CD4-positive, alpha-beta T cell treated with Interleukin-12 subunit alpha and Interleukin-12 subunit beta, for 1 hour (primary cell): ENCODE measurements around the gene ADAMTSL1.

Experiments used
- DNase-seq: peaks from one replicate; pipeline ENCODE4 v3.0.0-alpha.2; 2020

ADAMTSL1 gene

DNA sequence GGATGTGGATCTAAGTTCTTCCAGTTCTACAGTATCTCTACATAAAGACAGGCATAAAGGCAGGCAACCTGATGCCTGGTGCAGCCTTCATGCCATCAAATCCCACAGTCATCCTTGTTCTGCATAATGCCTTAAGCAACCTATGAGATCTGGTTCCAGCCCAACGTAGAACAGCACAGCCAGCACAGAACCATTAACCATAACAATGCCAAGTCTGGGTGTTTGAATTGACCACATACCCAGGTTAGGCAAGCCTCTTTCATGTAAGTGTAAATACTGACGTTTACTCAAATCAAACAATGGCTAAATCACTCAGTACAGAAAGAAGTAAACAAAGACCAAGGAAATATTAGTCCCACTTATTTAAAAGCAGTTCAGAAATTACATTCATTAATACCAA, 195.0 kb downstream of the ADAMTSL1 start:
- no peak for DNase-seq

DNA sequence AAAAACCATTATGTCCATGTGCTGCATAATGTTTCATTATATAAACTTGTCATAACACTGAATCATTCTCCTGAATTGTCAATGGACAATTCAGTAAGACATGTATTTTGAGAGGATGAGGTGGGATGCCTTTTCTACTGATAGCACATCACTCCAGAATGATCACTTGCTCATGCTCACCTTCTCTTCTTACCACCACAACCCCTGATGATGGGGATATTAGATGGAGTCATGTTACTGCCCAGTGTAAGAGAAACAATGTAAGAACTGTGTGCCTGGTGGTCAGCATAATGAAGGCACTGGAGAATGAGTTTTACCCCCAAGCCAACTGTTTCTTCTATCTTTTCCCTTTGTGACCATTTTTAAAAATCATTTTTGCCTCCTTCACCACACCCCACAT, 198.8 kb downstream of the ADAMTSL1 start:
- DNase-seq, result no peak

DNA sequence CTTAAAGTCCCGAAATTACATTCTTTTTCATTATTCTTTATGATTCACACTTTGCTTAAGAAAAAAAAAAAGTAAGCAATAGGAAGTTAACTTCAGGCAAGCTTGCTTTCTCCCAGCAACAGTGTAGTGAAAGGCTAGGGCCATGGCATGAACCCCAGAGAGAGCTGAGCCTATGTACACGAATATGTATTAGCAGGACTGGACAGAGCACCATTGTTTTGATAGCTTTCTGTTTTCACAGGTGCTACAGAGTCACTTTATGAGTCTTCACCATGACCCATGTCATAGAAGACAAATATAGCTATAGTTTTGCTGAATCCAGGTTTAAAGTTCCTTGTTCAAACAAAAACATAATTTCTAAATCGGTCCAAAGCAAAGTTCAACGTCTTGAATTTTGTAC, 199.2 kb downstream of the ADAMTSL1 start:
- no peak for DNase-seq

DNA sequence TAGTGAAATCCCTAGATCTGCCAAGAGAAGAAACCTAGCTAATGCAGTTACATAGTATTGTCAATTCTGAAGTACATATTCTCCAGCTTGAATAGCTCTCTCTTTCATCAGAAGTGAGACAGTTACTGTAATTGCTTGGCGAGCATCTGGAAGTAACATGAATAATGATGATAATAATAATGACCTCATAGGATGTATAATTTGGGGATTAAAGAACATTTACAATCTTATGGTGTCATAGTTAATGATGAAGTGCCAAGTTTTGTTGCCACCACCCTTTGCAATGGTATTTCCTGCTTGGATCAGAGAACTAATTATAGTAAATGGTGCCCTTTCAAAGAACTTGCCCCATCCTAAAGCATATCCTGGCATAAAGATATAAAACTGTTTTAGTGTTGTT, 201.4 kb downstream of the ADAMTSL1 start:
- no peak for DNase-seq

DNA sequence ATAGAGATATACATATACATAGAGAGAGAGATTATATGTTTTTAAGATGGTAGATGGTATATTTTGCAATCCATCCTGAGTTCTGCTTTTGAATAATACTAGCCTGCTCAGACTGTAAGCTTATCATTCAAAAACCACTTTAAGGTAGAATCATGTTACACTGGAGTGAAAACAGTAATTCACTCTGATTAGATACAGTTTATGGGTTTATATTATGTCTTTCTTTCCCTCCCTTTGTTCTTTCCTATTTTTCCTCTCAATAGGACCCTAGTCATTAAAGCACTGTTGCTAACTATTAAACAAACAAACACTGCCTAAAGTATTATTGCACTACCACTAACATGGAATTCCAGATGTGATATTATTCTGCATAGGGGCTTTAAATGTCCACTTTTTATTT, 202.0 kb downstream of the ADAMTSL1 start:
- no peak for DNase-seq

DNA sequence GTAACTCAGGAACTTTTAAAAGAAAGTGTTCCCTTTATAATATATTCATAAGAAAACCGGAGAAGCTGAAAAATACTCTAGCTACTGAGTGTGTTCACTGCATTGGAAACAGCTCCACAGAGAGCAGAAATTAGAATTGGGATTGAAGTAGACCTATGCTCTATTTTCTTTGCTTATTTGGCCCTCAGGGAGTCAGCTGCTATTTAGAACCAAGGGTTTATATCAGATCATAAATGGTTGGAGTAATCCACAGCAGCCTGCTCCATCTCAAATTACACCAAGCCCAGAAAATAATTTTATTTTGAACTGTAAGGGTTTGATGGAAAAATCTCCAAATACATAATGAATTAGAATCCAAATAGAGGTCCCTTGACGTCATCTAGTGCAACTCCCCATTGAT, 202.6 kb downstream of the ADAMTSL1 start:
- no peak for DNase-seq

DNA sequence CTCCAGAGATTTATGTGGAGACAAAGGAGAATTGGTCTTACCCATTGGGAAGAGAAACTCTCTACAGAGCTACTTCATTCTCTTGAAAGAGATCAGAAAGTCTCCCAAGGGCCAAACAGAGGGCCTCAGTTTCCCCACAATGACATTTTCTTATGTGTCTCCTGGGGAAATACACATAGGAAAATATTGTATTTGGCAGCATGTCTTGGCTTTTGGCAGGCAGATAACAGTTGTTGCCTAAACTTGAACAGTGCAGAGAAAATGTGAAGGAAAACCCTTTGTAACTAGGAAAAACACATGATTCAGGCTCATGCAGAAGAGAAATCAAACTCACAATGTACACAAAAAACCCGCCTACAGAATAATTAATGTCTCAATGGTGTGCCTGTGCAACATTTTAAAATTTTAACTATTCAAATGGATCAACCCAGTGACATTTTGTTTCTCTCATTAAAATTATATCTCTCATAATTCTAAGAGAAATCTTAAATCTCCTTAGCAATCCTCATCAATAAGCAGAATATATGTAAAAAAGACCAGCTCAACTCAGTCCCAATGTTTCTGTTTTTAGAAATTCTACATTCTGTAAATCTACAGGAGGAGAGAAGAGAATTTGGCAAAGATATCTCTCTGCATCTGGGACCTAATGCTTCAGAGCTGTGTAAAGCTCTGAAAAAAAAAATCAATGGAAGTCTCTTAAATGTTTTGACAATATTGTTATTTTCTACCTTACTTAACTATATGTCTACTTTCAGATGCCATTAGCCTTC, 205.1 kb downstream of the ADAMTSL1 start:
- no peak for DNase-seq

DNA sequence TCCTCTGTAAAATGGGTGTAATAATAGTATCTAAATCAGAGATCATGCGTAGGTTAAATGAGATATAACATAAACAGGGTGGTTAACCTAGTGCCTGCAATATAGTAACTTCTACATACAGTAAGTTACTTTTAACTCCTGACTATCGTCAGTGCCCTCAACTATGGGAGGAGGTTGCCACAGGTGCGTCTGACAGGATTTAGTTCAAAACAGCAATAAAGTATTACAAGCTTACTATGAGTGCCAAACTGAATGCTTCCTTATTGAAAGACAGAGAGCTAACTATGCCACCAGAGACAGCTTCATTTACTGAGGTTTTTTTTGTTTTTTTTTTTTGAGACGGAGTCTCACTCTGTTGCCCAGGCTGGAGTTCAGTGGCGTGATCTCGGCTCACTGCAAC, 209.0 kb downstream of the ADAMTSL1 start:
- DNase-seq, result no peak

DNA sequence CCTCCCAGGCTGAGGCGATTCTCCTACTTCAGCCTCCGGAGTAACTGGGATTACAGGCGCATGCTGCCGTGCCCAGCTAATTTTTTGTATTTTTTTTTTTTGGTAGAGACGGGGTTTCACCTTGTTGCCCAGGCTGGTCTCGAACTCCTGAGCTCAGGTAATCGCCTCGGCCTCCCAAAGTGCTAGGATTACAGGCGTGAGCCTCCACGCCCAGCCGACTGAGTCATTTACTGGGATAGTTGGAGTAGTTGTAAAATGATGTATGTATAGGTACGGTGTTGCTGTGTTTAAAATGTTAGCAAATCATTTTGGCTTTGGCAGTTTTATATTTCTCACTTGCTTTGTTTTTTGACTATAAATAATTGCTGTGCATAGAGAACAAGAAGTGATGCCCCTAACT, 209.4 kb downstream of the ADAMTSL1 start:
- no peak for DNase-seq

DNA sequence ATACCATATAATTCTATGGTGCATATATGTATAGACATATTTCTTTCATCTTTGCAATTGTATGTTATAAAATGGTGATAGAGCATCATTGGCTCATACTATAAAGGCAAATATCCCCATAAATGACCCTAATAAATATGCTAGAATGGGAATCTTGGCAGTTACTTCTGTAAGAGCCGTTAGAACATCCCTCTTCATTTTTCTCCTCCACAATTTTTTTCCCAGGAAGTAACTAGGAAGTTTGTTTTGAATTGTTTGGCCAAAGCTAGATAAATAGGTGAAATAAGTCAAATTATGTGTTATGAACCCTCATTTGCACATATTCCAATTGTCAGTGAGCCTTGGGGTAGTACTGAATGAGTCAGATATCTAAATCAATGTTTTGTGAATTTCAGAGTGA, 209.9 kb downstream of the ADAMTSL1 start:
- no peak for DNase-seq

DNA sequence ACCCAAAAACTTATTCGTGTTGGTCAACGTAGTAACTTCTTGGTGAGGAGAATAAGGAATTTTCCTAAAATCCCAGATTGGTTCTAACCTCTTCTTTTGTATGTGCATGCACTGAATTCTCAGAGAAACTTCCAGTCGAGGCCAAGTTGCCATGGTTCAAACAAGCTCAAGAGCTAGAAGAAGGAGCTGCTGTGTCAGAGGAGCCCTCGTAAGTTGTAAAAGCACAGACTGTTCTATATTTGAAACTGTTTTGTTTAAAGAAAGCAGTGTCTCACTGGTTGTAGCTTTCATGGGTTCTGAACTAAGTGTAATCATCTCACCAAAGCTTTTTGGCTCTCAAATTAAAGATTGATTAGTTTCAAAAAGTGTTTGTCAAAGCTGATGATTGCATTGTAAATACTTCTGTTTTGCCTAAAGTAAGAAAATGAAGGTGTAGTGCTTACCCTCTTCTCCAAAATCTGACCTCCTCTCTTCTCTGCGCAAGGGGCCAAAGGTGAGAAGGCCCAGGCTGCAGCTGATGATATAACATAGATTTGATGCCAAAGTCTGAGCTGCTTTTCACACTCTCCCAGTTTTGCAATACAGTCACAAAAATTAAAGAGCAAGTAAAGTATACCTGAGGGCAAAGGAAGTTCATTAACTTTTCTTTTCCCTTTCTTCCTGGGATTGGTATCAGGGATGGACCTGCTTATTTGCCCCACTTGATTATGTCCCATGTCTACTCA, 210.8 kb downstream of the ADAMTSL1 start:
- DNase-seq, result no peak

DNA sequence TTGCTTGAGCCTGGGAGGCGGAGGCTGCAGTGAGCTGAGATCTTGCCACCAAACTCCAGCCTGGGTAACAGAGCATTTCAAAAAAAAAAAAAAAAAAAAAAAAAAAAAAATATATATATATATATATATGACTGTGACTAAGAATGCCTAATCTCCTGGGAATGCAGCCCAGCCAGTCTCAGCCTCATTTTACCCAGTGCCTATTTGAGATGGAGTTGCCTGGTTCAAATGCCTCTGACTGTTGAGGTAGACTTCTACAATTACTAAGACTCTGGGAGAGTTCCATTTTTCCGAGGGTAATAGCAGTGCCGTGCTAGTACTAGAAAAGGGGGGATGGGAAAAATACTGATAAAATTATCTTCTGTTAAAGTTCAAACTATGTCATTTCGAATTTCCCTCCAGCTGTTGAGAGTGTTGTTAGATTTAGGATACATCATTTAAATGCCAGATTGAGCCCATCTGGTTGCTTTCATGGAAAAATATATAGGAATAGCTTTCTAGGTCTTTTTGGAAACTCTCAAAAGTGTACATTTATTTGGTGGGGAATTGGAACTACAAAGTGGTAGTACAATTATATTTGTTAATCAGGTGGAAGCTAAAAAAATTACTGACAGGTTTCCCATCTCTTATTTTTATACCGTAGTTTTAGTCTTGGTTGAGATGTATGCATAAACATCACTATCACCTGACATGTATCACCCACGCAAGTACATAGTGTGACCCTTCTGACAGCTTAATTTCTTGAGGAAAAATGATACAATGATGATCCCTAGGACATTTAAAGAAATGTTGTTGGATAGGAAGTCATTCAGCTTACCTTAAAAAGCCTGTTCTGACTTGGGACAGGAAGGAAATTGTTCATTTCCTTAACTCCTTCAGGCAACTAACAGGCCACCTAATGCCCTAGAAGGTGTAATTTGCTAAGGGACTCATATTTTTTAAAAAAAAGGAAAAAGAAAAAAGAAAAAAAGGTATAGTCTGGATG, 214.9 kb downstream of the ADAMTSL1 start:
- DNase-seq, result no peak

DNA sequence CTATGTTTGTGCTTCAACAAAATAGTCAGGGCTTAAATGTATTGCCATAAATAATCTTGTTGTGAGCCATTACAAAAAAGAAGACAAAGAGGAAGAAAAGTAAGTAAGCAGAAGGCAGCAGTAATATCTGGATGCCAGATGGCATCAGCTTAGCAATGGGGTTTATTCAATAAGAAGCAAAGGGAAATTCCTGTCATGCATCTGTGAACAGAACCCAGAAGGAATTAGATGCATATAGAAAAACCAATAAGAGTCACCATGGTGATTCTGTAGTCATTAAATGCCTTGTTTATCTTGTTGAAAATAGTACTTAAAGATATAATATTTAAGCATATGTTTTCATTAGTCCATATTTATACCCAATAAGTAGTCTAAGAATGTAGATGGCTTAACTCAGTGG, 216.0 kb downstream of the ADAMTSL1 start:
- DNase-seq, result no peak

DNA sequence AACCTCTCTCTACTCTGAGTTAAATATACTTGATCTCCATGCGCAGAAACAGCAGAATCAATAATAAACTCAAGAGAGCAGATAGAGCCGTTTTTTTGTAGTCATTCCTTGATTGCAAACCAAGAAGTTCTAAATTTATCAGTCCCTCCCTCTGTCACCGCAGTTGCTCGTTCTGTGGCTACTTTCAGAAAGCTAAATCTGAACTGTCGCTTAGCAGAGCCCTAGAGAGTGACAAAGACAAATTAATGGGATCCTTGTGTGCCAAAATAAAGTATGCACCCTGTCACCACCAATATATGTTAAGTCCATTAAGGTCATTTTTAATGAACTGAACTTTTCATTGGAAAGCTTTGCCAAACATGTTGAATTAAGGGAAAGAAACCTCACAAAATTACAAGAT, 218.3 kb downstream of the ADAMTSL1 start:
- DNase-seq, result no peak

DNA sequence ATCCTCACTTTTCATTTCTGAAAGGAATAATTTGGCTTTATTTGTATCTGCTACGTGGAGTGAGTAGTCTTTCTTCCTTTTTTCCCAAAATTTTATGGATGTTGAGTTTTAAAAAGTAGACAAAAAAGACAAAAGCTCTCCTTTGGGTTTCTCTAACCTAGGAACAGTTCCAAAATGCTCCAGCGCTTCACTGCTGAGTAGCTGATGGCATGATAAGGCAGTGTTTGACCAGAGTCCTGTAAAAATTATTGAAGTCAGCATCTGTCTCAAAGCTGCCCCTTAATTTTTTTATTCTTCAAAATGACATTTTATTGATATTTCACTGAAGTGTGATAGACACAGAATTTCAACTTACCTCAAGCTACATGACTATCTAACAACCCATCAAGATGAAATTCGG, 219.0 kb downstream of the ADAMTSL1 start:
- no peak for DNase-seq

DNA sequence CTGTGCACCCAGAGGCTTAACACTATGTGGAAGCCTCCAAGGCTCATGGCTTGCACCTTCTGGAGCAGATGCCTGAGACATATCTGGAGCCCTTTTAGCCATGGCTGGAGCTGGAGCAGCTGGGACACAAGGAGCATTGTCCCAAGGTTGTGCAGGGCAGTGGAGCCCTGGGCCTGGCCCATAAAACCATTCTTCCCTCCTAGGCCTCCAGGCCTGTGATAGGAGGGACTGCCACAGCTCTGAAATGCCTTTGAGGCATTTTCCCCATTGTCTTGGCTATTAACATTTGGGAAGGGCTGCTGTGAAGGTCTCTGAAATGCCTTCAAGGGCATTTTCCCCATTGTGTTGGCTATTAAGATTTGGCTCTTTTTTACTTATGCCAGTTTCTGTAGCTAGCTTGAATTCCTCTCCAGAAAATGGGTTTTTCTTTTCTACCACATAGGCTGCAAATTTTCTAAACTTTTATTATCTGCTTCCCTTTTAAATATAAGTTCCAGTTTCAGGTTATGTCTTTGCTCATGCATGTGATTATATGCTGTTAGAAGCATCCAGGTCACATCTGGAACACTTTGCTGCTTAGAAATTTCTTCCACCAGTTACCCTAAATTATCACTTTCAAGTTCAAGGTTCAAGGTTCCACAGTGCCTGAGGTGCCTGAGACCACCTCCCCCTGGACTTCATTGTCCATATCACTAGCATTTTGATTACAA, 221.2 kb downstream of the ADAMTSL1 start:
- DNase-seq, result no peak

DNA sequence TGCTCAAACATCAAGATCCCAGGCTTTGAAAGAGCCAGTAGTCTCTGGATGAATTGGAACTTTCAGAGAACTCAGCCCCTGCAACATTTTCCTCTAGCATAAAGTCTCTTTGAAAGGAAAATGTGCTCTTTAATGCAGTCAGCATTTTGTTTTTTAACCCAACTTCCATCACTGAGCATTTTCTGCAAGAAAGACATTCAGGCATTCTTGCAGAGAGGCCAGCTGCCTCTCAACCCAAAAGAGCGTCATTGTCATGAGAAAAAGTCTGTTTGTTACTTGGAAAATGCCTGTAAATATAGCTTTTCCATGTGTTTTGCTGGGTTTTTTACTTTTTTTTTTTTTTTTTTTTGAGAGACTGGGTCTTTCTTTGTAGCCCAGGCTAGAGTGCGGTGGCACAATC, 225.0 kb downstream of the ADAMTSL1 start:
- DNase-seq, result no peak

DNA sequence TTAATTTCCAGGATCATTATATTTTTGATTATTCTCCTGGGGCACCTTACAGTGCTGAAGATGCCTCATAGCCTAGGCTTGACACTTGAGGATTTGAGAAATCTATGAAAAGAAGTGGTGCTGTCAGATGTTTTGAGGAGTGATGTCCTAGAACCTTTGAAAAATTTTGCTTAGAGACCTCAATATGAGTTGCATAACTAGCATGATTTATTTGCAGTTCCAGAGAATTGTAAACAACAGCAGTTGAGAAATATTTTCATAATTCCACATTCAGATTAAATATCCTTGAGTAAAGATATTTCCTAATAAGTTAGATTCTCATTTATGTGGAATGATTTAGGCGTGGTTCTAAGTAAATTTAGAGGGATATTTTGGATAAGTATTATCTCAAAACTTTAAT, 225.8 kb downstream of the ADAMTSL1 start:
- DNase-seq, result no peak

DNA sequence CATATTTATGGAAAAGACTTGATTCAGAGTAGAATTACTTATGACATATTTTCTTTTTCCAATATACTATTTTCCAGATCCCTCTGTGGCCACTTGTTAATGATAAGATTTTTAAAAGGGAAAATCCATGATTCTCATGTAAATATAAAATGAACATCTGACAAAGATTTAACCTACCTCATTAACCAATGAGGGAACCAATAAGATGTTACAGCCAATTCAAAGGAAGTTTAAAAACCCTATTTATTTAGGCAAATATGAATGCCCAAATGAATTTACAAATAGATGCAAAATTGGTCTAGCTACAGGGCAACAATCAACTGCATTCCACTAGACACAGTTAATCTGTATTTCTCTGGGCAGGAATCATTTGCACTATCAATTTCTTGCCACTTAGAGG, 226.8 kb downstream of the ADAMTSL1 start:
- no peak for DNase-seq

DNA sequence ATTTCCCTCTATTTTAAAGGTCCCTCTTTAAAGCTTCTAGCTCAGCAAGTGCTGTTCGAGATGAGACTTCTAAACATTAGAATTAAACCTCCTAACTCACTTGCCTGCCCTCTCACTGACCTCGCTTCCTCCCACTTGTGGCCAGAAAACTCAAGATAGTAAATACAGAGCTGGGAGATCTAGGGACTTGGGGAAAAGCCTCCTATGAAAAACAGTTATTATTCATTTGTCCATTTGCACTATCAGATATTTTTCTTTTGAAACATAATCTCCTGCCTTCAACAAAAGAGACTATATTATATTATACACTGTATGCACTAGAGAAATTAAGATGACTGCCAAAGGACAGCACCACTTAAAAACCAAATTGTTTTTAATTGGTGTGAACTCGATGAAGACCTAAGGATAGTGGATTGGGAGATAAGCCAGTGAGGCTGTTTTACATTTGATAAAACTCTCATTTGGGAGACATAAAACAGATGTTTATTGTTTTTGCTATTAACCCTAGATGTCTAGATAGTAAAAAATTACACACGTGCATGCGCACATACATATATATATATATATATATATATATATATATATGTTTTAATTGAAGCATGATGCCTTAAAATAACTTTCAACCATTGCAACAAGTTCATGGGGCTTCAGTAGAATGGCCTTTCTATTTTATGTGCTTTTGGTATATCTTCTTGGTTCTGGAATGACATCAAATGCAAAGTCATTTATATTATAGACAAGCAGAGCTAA, 229.4 kb downstream of the ADAMTSL1 start:
- no peak for DNase-seq

DNA sequence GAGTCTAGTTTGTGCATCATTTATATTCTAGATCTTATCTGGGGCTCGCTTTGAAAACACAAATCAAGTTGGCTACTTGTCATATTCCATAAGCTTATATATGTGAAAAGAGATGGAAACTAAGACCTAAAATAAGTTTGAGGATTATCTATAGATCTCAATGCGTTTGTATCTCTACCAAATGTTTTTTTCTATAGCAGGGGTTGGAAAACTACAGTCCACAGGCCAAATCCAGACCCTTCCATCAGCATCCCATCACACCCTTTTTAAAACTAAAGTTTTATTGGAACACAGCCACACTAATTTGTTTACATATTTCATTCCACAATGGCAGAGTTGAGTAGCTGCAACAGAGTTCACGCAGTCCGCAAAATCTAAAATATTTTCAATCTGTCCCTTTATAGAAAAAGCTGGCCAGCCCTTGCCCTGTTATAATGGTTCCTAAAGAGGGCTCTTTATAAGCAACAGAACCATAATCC, 230.0 kb downstream of the ADAMTSL1 start:
- DNase-seq, result no peak
